Activated T-cell treated with anti-CD3 and anti-CD28 coated beads for 4 hours (primary cell): ENCODE results near the gene UPK3A.

Experiments used
- DNase-seq: peaks from one replicate; pipeline ENCODE4 v3.0.0-alpha.2; 2020

The UPK3A gene

DNA sequence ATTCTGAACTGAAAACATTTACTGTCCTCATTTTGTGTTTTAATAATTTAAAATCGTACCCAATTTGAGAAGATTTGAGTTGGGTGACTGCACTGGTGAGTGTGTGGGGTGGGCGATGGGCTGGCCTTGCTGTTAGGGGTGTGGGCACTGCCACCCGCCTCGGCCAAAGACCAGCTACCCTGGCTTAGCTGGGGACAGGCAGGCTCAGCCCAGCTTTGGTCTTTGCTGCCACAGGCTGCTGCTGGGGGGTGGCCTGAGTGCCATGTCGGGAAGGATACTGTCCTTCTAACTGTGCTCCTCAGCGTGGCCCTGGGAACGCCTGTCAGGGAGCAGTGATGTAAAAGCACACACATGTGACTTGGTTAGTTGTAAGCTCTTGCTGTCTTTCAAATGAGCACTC, 47.3 kb downstream of the UPK3A start:
- no peak for DNase-seq

DNA sequence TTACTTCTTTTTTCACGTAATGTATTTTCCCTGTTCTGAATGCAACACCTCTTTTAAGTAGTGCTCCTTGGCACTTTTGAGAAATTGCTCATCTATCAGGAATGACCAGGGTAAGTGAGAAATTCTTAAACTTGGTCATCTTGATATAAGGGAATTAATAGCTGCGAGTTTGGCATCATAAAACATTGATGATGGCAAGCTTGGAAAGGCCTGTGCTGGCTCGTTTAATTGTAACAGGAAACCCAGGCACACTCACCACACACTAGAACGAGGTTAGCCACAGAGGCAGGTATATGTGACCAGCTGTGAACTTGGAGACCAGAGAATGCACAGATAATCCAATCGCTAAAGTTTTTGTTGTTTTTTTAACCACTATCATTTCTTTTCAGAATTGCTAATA, 49.3 kb downstream of the UPK3A start:
- no peak for DNase-seq

DNA sequence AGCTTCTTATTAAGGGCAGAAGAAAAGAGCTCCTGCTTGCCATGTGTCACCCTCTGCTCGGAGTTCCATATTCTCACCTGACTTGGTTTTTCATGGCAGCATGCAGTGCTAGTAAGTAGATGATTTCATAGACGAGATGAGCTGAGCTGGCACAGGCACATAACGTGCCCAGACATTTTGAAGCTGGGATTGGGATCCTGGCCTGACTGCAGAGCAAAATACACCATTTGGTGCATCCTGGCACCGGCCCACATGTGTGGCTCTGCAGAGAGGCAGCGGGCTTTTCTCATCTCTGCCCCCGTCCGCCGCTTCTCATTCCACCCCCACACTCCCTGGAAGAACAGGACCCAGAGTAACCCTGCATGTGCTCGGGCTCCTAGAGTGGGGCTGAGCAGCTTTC, 49.8 kb downstream of the UPK3A start:
- DNase-seq = no peak

DNA sequence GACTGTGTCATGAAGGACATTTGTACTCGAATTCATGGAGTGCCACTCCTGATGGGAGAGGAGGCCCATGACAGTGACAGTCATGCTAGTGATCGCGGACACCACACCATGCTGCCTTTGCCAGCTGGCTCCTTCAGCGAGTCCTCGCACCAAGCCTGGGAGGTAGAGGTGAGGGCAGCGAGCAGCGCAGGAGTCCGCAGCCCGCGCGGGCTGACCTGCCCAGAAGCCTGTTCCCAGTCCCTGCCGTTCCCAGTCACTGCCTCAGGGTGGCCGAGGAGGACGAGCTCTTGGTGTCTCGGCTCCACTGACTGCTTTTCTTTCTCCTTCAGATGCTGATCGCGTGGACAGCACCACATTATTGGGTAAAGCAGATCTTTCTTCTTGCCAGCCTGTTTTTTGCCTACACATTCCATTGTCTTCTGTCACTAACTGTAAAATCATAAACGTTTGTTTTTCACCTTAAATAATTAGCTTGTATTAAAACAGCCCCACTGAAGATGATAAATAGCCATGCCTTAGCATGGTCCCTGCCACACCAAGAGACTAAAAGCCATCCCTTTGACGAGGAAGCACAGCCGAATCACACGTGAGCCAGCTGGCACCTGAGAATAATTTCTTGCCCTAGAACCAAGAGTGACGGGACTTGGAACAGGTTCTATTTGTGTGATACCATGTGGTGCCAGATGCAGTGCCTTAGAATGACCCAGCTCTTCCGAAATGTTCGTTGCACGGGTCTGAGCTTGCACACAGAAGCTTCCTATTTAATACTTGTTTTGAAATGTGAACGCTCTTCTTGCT, 50.5 kb downstream of the UPK3A start:
- DNase-seq = no peak

DNA sequence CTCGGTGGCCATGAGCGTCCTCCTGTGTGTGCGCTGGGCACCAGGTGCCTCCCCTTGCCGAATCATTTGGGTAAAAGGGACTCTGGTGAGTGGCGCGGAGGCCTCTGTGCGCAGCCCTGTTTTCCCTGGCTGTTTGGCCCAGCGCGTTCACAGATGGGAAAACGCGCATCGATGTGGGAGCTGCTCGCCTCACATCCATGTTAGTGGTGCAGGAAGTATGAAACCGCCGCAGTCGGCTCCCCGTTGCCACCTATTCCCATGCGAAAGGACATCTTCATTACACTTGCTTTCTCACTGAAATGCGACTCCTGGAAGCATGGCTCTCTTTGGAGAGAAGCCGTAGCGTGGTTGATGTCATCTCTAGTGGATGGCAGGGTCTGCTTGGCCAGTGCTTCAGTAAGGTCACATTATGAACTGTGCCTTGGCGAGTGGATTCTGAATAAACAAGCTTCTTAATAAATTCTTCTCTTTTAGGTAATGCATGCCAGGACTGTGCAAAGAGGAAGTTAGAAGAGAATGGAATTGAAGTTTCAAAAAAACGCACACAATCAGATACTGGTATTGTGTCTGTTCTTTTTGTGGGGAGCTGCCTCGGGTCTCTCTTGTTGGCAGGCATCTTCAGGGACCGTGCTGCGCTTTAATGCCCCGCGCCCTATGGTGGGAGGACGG, 51.2 kb downstream of the UPK3A start:
- no peak for DNase-seq

DNA sequence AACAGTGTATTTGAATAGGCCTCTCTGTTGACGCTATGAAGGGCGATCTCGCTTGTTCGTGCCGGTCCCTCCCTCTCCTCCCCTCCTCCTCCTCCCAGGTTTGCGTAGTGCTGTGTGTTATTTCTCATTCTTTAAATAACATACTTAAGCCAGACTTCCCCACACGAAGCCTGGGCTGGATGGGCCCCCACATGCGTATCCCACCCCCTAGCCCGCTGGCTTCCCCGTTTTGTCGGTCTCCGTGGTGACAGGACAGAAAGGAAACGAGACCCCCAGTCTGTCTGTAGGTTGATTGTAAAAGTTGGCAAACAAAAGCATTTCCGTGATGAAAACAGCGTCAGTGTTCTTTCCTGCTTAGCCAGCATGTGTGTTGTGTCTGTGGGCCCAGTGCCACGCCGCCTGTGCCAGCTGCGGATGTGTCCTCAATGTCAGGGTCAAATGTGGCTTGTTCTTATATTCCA, 52.3 kb downstream of the UPK3A start:
- no peak for DNase-seq

DNA sequence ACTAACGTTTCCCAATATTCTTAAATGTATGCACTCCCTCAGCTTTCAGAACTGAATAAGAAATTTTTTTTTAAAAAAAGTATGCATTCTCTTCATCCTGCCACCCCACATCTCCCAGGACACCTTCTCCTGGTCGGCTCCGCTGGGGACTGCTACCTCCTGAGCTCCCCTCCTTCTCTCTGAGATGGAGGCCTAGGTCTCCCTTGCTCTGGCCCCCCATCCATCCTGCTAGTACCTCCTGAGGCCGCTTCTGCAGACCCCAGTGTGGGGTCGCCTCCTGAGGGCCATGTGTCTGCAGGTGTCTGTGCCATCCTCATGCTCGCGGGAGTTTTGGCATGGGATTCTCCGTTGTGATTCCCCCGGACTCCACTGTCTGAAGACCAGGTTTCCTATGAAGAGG, 52.8 kb downstream of the UPK3A start:
- DNase-seq = no peak

DNA sequence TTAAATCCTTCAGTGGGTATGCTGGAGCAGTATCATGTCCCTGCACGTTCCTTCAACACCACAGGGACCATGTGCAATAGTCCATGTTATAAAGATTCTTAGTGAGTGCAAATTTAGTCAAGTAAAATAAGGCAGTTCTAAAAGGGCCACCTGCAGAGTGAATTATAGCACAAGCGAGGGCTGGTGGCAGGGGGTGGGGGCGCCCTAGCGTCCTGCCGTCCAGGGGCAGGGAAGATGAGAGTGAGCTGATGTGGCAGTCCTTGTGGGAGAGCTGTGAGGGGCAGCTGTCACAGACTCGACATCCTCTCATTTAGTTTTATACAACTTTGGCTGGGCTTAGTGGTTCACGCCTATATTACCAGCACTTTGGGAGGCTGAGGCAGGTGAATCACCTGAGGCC, 54.0 kb downstream of the UPK3A start:
- DNase-seq = no peak

DNA sequence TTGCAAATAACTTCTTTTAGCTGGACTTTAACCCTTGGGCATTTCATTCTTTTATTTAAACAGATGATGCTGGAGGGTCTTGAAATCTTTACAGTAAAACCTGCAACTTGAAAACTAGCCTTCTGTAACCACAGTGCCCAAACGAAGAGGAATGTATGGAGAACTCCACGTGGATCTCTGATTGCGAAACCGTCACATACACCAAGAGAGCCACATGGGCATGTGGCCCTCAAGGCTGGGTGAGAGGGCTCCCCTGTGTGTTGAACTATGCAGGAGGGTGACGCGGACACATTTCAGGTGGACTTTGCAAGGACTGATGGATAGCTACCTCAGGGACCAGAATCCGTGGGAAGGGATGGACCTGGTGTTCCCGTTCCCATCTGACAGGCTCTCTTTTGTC, 55.6 kb downstream of the UPK3A start:
- no peak for DNase-seq

DNA sequence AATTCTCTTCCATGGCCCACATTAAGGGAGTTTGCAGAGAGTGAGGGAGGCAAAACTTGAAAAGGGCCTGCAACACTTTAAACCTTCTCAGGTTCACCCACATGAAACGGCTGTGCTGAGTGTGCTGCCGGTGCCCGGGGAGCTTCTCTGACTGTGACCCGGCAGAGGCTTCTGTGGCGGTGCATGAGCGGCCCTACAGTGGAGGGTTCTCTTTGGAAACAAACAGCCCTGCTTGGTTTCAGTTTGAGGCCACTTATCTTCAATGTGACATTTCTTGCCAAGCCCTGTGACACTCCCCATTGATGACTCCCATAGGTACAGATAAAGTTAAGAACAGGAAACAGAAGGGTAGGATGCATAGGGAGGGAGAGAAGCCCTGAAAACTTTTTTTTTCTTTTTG, 56.7 kb downstream of the UPK3A start:
- no peak for DNase-seq

DNA sequence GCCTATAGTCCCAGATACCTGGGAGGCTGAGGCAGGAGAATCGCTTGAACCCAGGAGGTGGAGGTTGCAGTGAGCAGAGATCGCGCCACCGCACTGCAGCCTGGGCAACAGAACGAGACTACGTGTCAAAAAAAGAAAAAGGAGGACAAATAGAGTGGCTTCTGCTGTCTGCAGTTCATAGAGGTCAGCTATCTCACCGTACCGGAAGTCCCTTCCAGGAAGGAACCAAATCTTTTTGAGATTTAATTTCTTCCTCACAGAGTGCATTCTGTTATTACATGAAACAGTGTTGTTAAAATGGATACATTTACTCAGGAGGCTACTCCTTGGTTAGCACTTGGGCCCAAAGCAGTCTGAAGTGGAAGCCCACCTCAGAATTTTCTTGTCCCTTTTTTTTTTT, 58.4 kb downstream of the UPK3A start:
- no peak for DNase-seq

DNA sequence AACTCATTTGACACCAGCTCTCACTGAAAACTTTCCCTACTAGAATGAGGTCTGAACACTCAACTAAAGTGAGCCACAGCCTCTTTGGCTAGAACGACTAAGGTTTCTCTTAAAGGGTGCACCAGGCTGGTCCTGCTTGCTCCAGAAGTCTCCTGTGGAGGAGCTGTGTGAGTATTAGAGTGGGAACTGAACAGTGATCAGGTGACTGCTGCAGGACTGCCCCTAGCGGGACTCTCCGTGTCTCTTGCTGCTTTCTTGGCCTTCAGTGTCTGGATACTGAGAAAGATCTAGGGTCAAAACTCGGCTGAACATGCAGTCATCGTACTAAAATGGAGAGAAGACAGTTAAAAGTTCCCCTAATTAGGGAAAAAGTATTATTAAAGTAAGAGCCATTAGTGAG, 59.6 kb downstream of the UPK3A start:
- no peak for DNase-seq
